HG03432 (cell line): ENCODE results near the gene SLIRP.
"Not testable (repeated sequence)": the region's sequence is repeated elsewhere in the genome, so short reads cannot be mapped to it uniquely, and the experiment has no call there.

Source experiments
- ATAC-seq: cut with Tn5 transposase; IDR thresholded peaks from one replicate; pipeline ENCODE4 v1.9.1; 2021; ENCODE audit warnings: mild to moderate bottlenecking, moderate library complexity; ENCODE audit not compliant: unreplicated experiment

Gene SLIRP

GRCh38 chr14:77707724-77708408 is at the start of gene SLIRP, which contains the start of gene ALKBH1:
SLIRP (plus strand) TSS chr14:77708103; CDS start chr14:77708112, 9 bp downstream.
ALKBH1 (minus strand) TSS chr14:77708023; CDS start chr14:77708004, 19 bp downstream.
- ATAC-seq: peak; percentile 99

GRCh38 chr14:77659831-77660230 is 48.1 kb upstream of the SLIRP start:
- ATAC-seq: no peak

GRCh38 chr14:77660754-77661153 is 47.1 kb upstream of the SLIRP start:
- ATAC-seq: no peak

- ATAC-seq: not testable (repeated sequence)
These were observed 46.3 kb upstream of the SLIRP start for GRCh38 chr14:77661562-77661961.

GRCh38 chr14:77663293-77663692 is 44.6 kb upstream of the SLIRP start:
- ATAC-seq: no peak

- ATAC-seq: no peak
These were observed 40.6 kb upstream of the SLIRP start for GRCh38 chr14:77667331-77667730.

- no peak for ATAC-seq
These were observed 34.7 kb upstream of the SLIRP start for GRCh38 chr14:77673193-77673592.

- ATAC-seq: no peak
These were observed 33.0 kb upstream of the SLIRP start for GRCh38 chr14:77674931-77675330.

- no peak for ATAC-seq
These were observed 26.4 kb upstream of the SLIRP start for GRCh38 chr14:77681196-77682157.

- ATAC-seq: no peak
These were observed 25.7 kb upstream of the SLIRP start for GRCh38 chr14:77682158-77682553.

- no peak for ATAC-seq
These were observed 16.6 kb upstream of the SLIRP start for GRCh38 chr14:77691259-77691658.

GRCh38 chr14:77707355-77707723 is 564 bp upstream of the SLIRP start:
- ATAC-seq: peak; percentile 32

GRCh38 chr14:77708749-77709148 is 846 bp downstream of the SLIRP start:
- ATAC-seq: no peak

- no peak for ATAC-seq
These were observed 1.5 kb downstream of the SLIRP start for GRCh38 chr14:77709412-77709811.

- ATAC-seq: no peak
These were observed 2.5 kb downstream of the SLIRP start for GRCh38 chr14:77710364-77710763.

GRCh38 chr14:77714926-77715325 is 7.0 kb downstream of the SLIRP start:
- ATAC-seq: no peak

GRCh38 chr14:77717608-77718305 is 9.9 kb downstream of the SLIRP start:
- no peak for ATAC-seq

GRCh38 chr14:77721437-77721836 is 13.5 kb downstream of the SLIRP start:
- ATAC-seq: no peak

GRCh38 chr14:77722301-77722700 is 14.4 kb downstream of the SLIRP start:
- ATAC-seq: no peak

GRCh38 chr14:77730976-77731497 is 23.1 kb downstream of the SLIRP start:
- ATAC-seq: no peak
